ENCODE measurements around the gene SEC14L3.

DNA sequence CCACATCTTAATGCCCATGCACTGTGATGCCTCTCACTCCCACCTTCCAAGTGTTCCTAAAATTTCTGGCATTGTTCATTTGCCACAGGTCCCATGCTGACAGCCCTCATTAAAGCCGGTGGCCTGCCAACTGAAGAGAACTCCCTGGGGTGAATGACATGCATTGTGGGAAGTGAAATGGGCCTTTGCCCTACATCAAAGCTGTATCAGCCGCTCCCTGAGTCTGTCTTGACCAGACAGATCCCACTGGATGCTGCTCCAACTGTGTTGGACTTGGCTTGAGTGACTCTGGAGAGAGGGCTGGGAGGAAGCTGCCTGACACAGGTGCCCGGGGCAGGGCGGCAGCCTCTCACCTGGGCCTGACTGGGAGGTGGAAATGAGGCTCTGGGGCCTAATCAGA lies 42.4 kb upstream of the SEC14L3 start:
- TF ChIP-seq, protein P1, sequence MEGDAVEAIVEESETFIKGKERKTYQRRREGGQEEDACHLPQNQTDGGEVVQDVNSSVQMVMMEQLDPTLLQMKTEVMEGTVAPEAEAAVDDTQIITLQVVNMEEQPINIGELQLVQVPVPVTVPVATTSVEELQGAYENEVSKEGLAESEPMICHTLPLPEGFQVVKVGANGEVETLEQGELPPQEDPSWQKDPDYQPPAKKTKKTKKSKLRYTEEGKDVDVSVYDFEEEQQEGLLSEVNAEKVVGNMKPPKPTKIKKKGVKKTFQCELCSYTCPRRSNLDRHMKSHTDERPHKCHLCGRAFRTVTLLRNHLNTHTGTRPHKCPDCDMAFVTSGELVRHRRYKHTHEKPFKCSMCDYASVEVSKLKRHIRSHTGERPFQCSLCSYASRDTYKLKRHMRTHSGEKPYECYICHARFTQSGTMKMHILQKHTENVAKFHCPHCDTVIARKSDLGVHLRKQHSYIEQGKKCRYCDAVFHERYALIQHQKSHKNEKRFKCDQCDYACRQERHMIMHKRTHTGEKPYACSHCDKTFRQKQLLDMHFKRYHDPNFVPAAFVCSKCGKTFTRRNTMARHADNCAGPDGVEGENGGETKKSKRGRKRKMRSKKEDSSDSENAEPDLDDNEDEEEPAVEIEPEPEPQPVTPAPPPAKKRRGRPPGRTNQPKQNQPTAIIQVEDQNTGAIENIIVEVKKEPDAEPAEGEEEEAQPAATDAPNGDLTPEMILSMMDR (IDR thresholded peaks at IDR 0.05), result no peak
- no peak for TF ChIP-seq POLR2A (IDR thresholded peaks at IDR 0.05)
